BE2C (cell line): ENCODE measurements around the gene AKAP6.

ENCODE experiments used
- DNase-seq: peaks from one replicate; pipeline ENCODE4 v3.0.0-alpha.2; 2020
- H3K27me3 ChIP-seq: fragments of 250-450 bp; sonication (Bioruptor Pico); 2 replicates; pipeline ENCODE4 v1.5.1; 2020; ENCODE audit warnings: mild to moderate bottlenecking
- H3K36me3 ChIP-seq: fragments of 250-450 bp; sonication (Bioruptor Pico); 2 replicates; pipeline ENCODE4 v1.5.1; 2020; ENCODE audit warnings: mild to moderate bottlenecking
- H3K4me1 ChIP-seq: fragments of 250-450 bp; sonication (Bioruptor Pico); 2 replicates; pipeline ENCODE4 v1.5.1; 2020
- H3K4me3 ChIP-seq: 2 replicates; pipeline ENCODE4 v1.5.1; 2011; ENCODE audit warnings: low read depth, low read length
- H3K9me3 ChIP-seq: fragments of 250-450 bp; sonication (Bioruptor Pico); 2 replicates; pipeline ENCODE4 v1.5.1; 2020
- CTCF ChIP-seq: IDR thresholded peaks from 2 replicates; pipeline ENCODE4 v1.5.1; 2012; ENCODE audit warnings: mild to moderate bottlenecking, low read depth, low read length

AKAP6 gene

GRCh38 chr14:32738206-32738871 lies 409.2 kb downstream of the AKAP6 start:
- no peaks in the 10 kb centered on the region for H3K27me3 ChIP-seq
- no peaks in the 10 kb centered on the region for H3K9me3 ChIP-seq
- no peak for DNase-seq
- no peaks in the 10 kb centered on the region for H3K4me1 ChIP-seq
- no peaks in the 10 kb centered on the region for H3K36me3 ChIP-seq
- H3K4me3 ChIP-seq, result no peak overlapping the region
- no peak for TF ChIP-seq CTCF

GRCh38 chr14:32744811-32745445 lies 415.8 kb downstream of the AKAP6 start:
- 0 out of 2 replicates have a peak, but pooled peaks cover 2% of the 10 kb centered on the region for H3K27me3 ChIP-seq
- no peak for DNase-seq
- no peaks in the 10 kb centered on the region for H3K9me3 ChIP-seq
- no peak for TF ChIP-seq CTCF
- no peaks in the 10 kb centered on the region for H3K4me1 ChIP-seq
- no peaks in the 10 kb centered on the region for H3K36me3 ChIP-seq
- H3K4me3 ChIP-seq, result no peak overlapping the region

GRCh38 chr14:32754209-32754608 lies 425.1 kb downstream of the AKAP6 start:
- H3K9me3 ChIP-seq, result no peaks in the 10 kb centered on the region
- H3K36me3 ChIP-seq, result no peaks in the 10 kb centered on the region
- no peaks in the 10 kb centered on the region for H3K4me1 ChIP-seq
- no peak overlapping the region for H3K4me3 ChIP-seq
- TF ChIP-seq CTCF, result no peak
- 0 out of 2 replicates have a peak, but pooled peaks cover 2% of the 10 kb centered on the region for H3K27me3 ChIP-seq
- DNase-seq, result no peak

- TF ChIP-seq CTCF, result no peak
- H3K36me3 ChIP-seq, result no peaks in the 10 kb centered on the region
- H3K27me3 ChIP-seq, result no peaks in the 10 kb centered on the region
- DNase-seq, result no peak
- no peaks in the 10 kb centered on the region for H3K9me3 ChIP-seq
- no peak overlapping the region for H3K4me3 ChIP-seq
- H3K4me1 ChIP-seq, result no peaks in the 10 kb centered on the region
Observed at GRCh38 chr14:32756173-32756572, 427.1 kb downstream of the AKAP6 start.

- no peaks in the 10 kb centered on the region for H3K9me3 ChIP-seq
- no peaks in the 10 kb centered on the region for H3K4me1 ChIP-seq
- no peak for DNase-seq
- H3K27me3 ChIP-seq, result no peaks in the 10 kb centered on the region
- no peak for TF ChIP-seq CTCF
- H3K4me3 ChIP-seq, result no peak overlapping the region
- H3K36me3 ChIP-seq, result no peaks in the 10 kb centered on the region
Observed at GRCh38 chr14:32756775-32757174, 427.7 kb downstream of the AKAP6 start.

- TF ChIP-seq CTCF, result no peak
- DNase-seq, result no peak
Observed at GRCh38 chr14:32757568-32757967, 428.5 kb downstream of the AKAP6 start.

More at GRCh38 chr14:32757568-32757967, 428.5 kb downstream of the AKAP6 start:
- Histone ChIP-seq H3K27me3 (no peaks in the 10 kb centered on the region), H3K4me1 (no peaks in the 10 kb centered on the region), H3K9me3 (no peaks in the 10 kb centered on the region), H3K36me3 (no peaks in the 10 kb centered on the region), H3K4me3 (no peak overlapping the region)
